Panc1 (cell line): ENCODE measurements around the gene SRRM3. TPM values are rescaled to one million over a fixed set of nuclear protein-coding genes. Genes with fewer than 3 reads are reported as not detected.
"Not testable (repeated sequence)": the region's sequence is repeated elsewhere in the genome, so short reads cannot be mapped to it uniquely, and the experiment has no call there.

Experiments
- ATAC-seq: fragments of 200-7000 bp; cut with Tn5 transposase; 2 replicates; pipeline ENCODE4 v1.9.1; 2020; ENCODE audit warnings: mild to moderate bottlenecking, moderate library complexity
- BruUV-seq: library from RNA; stranded (reverse); fragments of 400-500 nt; replicated peaks from 2 replicates; lab custom pipeline; 2021; lab: Mats Ljungman, UMichigan
- CTCF ChIA-PET: fragments of 300-600 bp; sonication (Branson Sonifier 250); formaldehyde crosslinking; loops from one replicate; lab custom pipeline; 2022; ENCODE audit warnings: antibody characterized with exemption; lab: Charles Lee
- POLR2A ChIA-PET: fragments of 300-600 bp; sonication (Branson Sonifier 250); formaldehyde crosslinking; loops from one replicate; lab custom pipeline; 2022; ENCODE audit warnings: antibody characterized with exemption; lab: Charles Lee
- DNase-seq: peaks from one replicate; pipeline ENCODE4 v3.0.0-alpha.2; 2010; ENCODE audit warnings: low read depth, low spot score
- H3K27ac ChIP-seq: 2 replicates; pipeline ENCODE4 v1.5.1; 2011; ENCODE audit warnings: mild to moderate bottlenecking, low read length, inconsistent platforms
- H3K27me3 ChIP-seq: fragments of 200-500 bp; sonication (Bioruptor generic); 2 replicates; pipeline ENCODE4 v1.6.0; 2014; ENCODE audit warnings: low read length, inconsistent platforms; ENCODE audit not compliant: control insufficient read depth, insufficient read depth
- H3K36me3 ChIP-seq: fragments of 200-500 bp; sonication (Bioruptor generic); 2 replicates; pipeline ENCODE4 v1.5.1; 2014; ENCODE audit warnings: inconsistent platforms, mild to moderate bottlenecking, low read length, moderate library complexity; ENCODE audit not compliant: control insufficient read depth, insufficient read depth
- H3K4me1 ChIP-seq: 2 replicates; pipeline ENCODE4 v1.5.1; 2011; ENCODE audit warnings: inconsistent platforms, mild to moderate bottlenecking, low read length, moderate library complexity; ENCODE audit not compliant: control insufficient read depth, insufficient read depth
- H3K4me3 ChIP-seq, 2 experiments: 2 replicates each; pipeline ENCODE4 v1.5.1; 2011 to 2012; ENCODE audit warnings: low read depth in 2 of 2, low read length in 2 of 2, mild to moderate bottlenecking in 2 of 2, inconsistent platforms in 1 of 2, moderate library complexity in 1 of 2
- H3K9me3 ChIP-seq: fragments of 200-500 bp; sonication (Bioruptor generic); 2 replicates; pipeline ENCODE4 v1.5.1; 2014; ENCODE audit warnings: low read depth, mild to moderate bottlenecking, inconsistent platforms, low read length, moderate library complexity; ENCODE audit not compliant: control insufficient read depth, insufficient read depth
- CTCF ChIP-seq: fragments of 450-650 bp; IDR thresholded peaks from 2 replicates; pipeline ENCODE4 v1.5.1; 2017; ENCODE audit warnings: mild to moderate bottlenecking
- POLR2AphosphoS5 ChIP-seq: IDR thresholded peaks from 2 replicates; pipeline ENCODE4 v1.6.1; 2012; ENCODE audit warnings: mild to moderate bottlenecking, low read depth, low read length, moderate library complexity
- REST ChIP-seq, 2 experiments: IDR thresholded peaks; 2 replicates each; pipeline ENCODE4 v1.6.1; 2011 to 2012; ENCODE audit warnings: low read depth in 2 of 2, control low read depth in 1 of 2, low read length in 1 of 2, mild to moderate bottlenecking in 1 of 2, moderate library complexity in 1 of 2; ENCODE audit not compliant: insufficient read depth in 1 of 2
- SIN3A ChIP-seq: IDR thresholded peaks from 2 replicates; pipeline ENCODE4 v1.6.1; 2012; ENCODE audit warnings: low read depth, mild to moderate bottlenecking, low read length, moderate library complexity, borderline replicate concordance; ENCODE audit not compliant: insufficient read depth
- TCF7L2 ChIP-seq: IDR thresholded peaks from 2 replicates; pipeline ENCODE4 v1.6.1; 2011; ENCODE audit warnings: mild to moderate bottlenecking, low read depth, low read length, inconsistent platforms
- in situ Hi-C: cut with HindIII; loops from 2 replicates; pipeline ENCODE4 v1.10.0; 2016; ENCODE audit warnings: low sequenced_read_pairs, low pct_unique_long_range_greater_than_20kb
- intact Hi-C: fragments of 100-400 bp; cut with micrococcal nuclease; formaldehyde crosslinking; loops from one replicate; pipeline ENCODE4 v1.10.0; 2022; ENCODE audit not compliant: unreplicated experiment
- total RNA-seq: library from RNA; stranded (reverse); gene quantifications from one replicate; pipeline ENCODE4 v1.2.1, GENCODE V29; 2021; ENCODE audit not compliant: unreplicated experiment

SRRM3 gene
- total RNA-seq, 1 experiment from 2014 or later: 8.5 TPM

GRCh38 chr7:76153571-76154230 is 48.0 kb upstream of the SRRM3 start:
- H3K9me3 ChIP-seq, ATAC-seq, H3K27ac ChIP-seq, intact Hi-C loops, in situ Hi-C loops, H3K4me3 ChIP-seq, CTCF ChIA-PET, H3K36me3 ChIP-seq, DNase-seq, H3K27me3 ChIP-seq, H3K4me1 ChIP-seq, BruUV-seq: not testable (repeated sequence)
- POLR2A ChIA-PET: interaction anchor here (0.5 kb wide), 1 partner anchor 200 kb away, joined by 7 read pairs; no protein-coding TSS in a partner anchor

- CTCF ChIA-PET: no interaction called here
- H3K4me3 ChIP-seq: no peak overlapping the region
- no peak for ATAC-seq
- H3K27ac ChIP-seq: no peak overlapping the region
- DNase-seq: no peak
- no peaks in the 10 kb centered on the region for H3K9me3 ChIP-seq
- TF ChIP-seq CTCF (no peak), POLR2AphosphoS5 (no peak), TCF7L2 (no peak), SIN3A (no peak), REST (IDR thresholded peaks at IDR 0.05; ENCODE audit: insufficient read depth in 1 of 2, low read depth in 2 of 2, low read length in 1 of 2) (no peak)
- intact Hi-C loops (no loop called here), in situ Hi-C loops (no loop called here)
- no peaks in the 10 kb centered on the region for H3K36me3 ChIP-seq
- POLR2A ChIA-PET: interaction anchor here (0.5 kb wide), 1 partner anchor 1083 kb away, joined by 3 read pairs; no protein-coding TSS in a partner anchor
- no TSS peak for BruUV-seq
- no peaks in the 10 kb centered on the region for H3K4me1 ChIP-seq
- no peaks in the 10 kb centered on the region for H3K27me3 ChIP-seq
Measured at GRCh38 chr7:76155938-76156337, 45.8 kb upstream of the SRRM3 start.

GRCh38 chr7:76156992-76157685 is 44.6 kb upstream of the SRRM3 start:
- H3K4me3 ChIP-seq, ATAC-seq, POLR2A ChIA-PET, H3K9me3 ChIP-seq, H3K4me1 ChIP-seq, intact Hi-C loops, DNase-seq, H3K27me3 ChIP-seq, H3K36me3 ChIP-seq, H3K27ac ChIP-seq, CTCF ChIA-PET, BruUV-seq, in situ Hi-C loops: not testable (repeated sequence)

- POLR2A ChIA-PET, in situ Hi-C loops, DNase-seq, ATAC-seq, H3K4me1 ChIP-seq, CTCF ChIA-PET, H3K9me3 ChIP-seq, BruUV-seq, H3K27ac ChIP-seq, H3K27me3 ChIP-seq, intact Hi-C loops, H3K36me3 ChIP-seq, H3K4me3 ChIP-seq: not testable (repeated sequence)
Measured at GRCh38 chr7:76158416-76158815, 43.3 kb upstream of the SRRM3 start.
